H9 (cell line): ENCODE data around the gene SDC4. TPM values are rescaled to one million over a fixed set of nuclear protein-coding genes. Genes with fewer than 3 reads are reported as not detected.

Experiments
- DNase-seq: peaks from one replicate; pipeline ENCODE4 v3.0.0-alpha.2; 2017
- H2AFZ ChIP-seq: one replicate; pipeline ENCODE4 v1.6.1; 2013; ENCODE audit warnings: mild to moderate bottlenecking, low read length, control low read depth, moderate library complexity
- H2AK5ac ChIP-seq: 2 replicates; pipeline ENCODE4 v1.6.1; 2013; ENCODE audit warnings: low read length, control low read depth, mixed read lengths; ENCODE audit not compliant: insufficient read length
- H2BK120ac ChIP-seq: one replicate; pipeline ENCODE4 v1.6.1; 2013; ENCODE audit warnings: low read depth, mild to moderate bottlenecking, low read length, control low read depth, inconsistent platforms; ENCODE audit not compliant: poor library complexity, severe bottlenecking
- H2BK12ac ChIP-seq: 2 replicates; pipeline ENCODE4 v1.6.1; 2013; ENCODE audit warnings: low read length, control low read depth, mixed read lengths, low read depth; ENCODE audit not compliant: insufficient read length
- H2BK15ac ChIP-seq: 2 replicates; pipeline ENCODE4 v1.6.1; 2013; ENCODE audit warnings: low read depth, low read length, control low read depth
- H2BK20ac ChIP-seq: one replicate; pipeline ENCODE4 v1.6.1; 2013; ENCODE audit warnings: low read depth, mild to moderate bottlenecking, low read length, control low read depth, inconsistent platforms; ENCODE audit not compliant: poor library complexity, severe bottlenecking
- H2BK5ac ChIP-seq: 2 replicates; pipeline ENCODE4 v1.6.1; 2013; ENCODE audit warnings: low read length, control low read depth, mixed read lengths; ENCODE audit not compliant: insufficient read length
- H3K14ac ChIP-seq: 2 replicates; pipeline ENCODE4 v1.6.1; 2013; ENCODE audit warnings: low read length, control low read depth; ENCODE audit not compliant: insufficient read depth
- H3K18ac ChIP-seq: 2 replicates; pipeline ENCODE4 v1.6.1; 2013; ENCODE audit warnings: low read depth, mild to moderate bottlenecking, mixed read lengths, low read length, control low read depth; ENCODE audit not compliant: insufficient read length
- H3K23ac ChIP-seq: 2 replicates; pipeline ENCODE4 v1.6.1; 2013; ENCODE audit warnings: low read length, control low read depth, mixed read lengths, low read depth; ENCODE audit not compliant: insufficient read length
- H3K23me2 ChIP-seq: 2 replicates; pipeline ENCODE4 v1.6.1; 2013; ENCODE audit warnings: low read depth, mild to moderate bottlenecking, mixed read lengths, low read length, control low read depth; ENCODE audit not compliant: insufficient read length, poor library complexity, severe bottlenecking
- H3K27ac ChIP-seq: 2 replicates; pipeline ENCODE4 v1.5.1; 2013; ENCODE audit warnings: low read length, control low read depth, mixed read lengths, low read depth; ENCODE audit not compliant: insufficient read length
- H3K27me3 ChIP-seq: 2 replicates; pipeline ENCODE4 v1.6.1; 2013; ENCODE audit warnings: low read length, control low read depth, inconsistent platforms; ENCODE audit not compliant: insufficient read depth
- H3K4ac ChIP-seq: 2 replicates; pipeline ENCODE4 v1.6.1; 2013; ENCODE audit warnings: low read depth, mild to moderate bottlenecking, control low read depth, inconsistent platforms, low read length, moderate library complexity
- H3K4me1 ChIP-seq: 2 replicates; pipeline ENCODE4 v1.6.1; 2013; ENCODE audit warnings: low read length, control low read depth, inconsistent platforms; ENCODE audit not compliant: insufficient read depth
- H3K4me2 ChIP-seq: 2 replicates; pipeline ENCODE4 v1.6.1; 2013; ENCODE audit warnings: low read length, control low read depth, mixed read lengths; ENCODE audit not compliant: insufficient read length, insufficient read depth
- H3K56ac ChIP-seq: 2 replicates; pipeline ENCODE4 v1.6.1; 2013; ENCODE audit warnings: low read depth, mild to moderate bottlenecking, mixed read lengths, low read length, control low read depth; ENCODE audit not compliant: insufficient read length
- H3K79me1 ChIP-seq: 2 replicates; pipeline ENCODE4 v1.6.1; 2013; ENCODE audit warnings: low read depth, mild to moderate bottlenecking, moderate library complexity, low read length, control low read depth, inconsistent platforms; ENCODE audit not compliant: insufficient read depth, poor library complexity, severe bottlenecking
- H3K79me2 ChIP-seq: 2 replicates; pipeline ENCODE4 v1.6.1; 2013; ENCODE audit warnings: low read length, control low read depth, inconsistent platforms; ENCODE audit not compliant: insufficient read depth
- H3K9ac ChIP-seq: 2 replicates; pipeline ENCODE4 v1.6.1; 2013; ENCODE audit warnings: low read length, control low read depth, mixed read lengths; ENCODE audit not compliant: insufficient read length; ENCODE audit errors: extremely low read depth
- H3K9me3 ChIP-seq: one replicate; pipeline ENCODE4 v1.6.1; 2013; ENCODE audit warnings: low read depth, low read length, inconsistent platforms; ENCODE audit not compliant: control insufficient read depth
- H3T11ph ChIP-seq: one replicate; pipeline ENCODE4 v1.6.1; 2013; ENCODE audit warnings: mild to moderate bottlenecking, low read length, control low read depth, inconsistent platforms
- H4K20me1 ChIP-seq: one replicate; pipeline ENCODE4 v1.6.1; 2013; ENCODE audit not compliant: control insufficient read depth, insufficient read length, insufficient read depth
- H4K5ac ChIP-seq: 2 replicates; pipeline ENCODE4 v1.6.1; 2013; ENCODE audit warnings: low read depth, mild to moderate bottlenecking, mixed read lengths, low read length, control low read depth; ENCODE audit not compliant: insufficient read length
- H4K8ac ChIP-seq: replicated peaks from 2 replicates; pipeline ENCODE4 v1.6.1; 2013; ENCODE audit warnings: low read length, control low read depth, mixed read lengths, low read depth; ENCODE audit not compliant: insufficient read length
- H4K91ac ChIP-seq: 2 replicates; pipeline ENCODE4 v1.6.1; 2013; ENCODE audit warnings: low read depth, mild to moderate bottlenecking, moderate library complexity, mixed read lengths, low read length, control low read depth; ENCODE audit not compliant: insufficient read length
- H3K27ac Mint-ChIP-seq, 3 experiments: 2 replicates in 2 of 3; 3 replicates in 1 of 3; pipeline ENCODE4 v1.8.0; 2020 to 2021; ENCODE audit warnings: mixed read lengths in 3 of 3, mild to moderate bottlenecking in 1 of 3, moderate library complexity in 1 of 3
- H3K27me3 Mint-ChIP-seq: 2 replicates; pipeline ENCODE4 v1.8.0; 2021; ENCODE audit warnings: low read depth, mild to moderate bottlenecking, moderate library complexity, mixed read lengths
- H3K36me3 Mint-ChIP-seq, 3 experiments: 2 replicates in 2 of 3; 3 replicates in 1 of 3; pipeline ENCODE4 v1.8.0; 2020 to 2021; ENCODE audit warnings: low read depth in 3 of 3, mixed read lengths in 3 of 3; ENCODE audit not compliant: insufficient read depth in 1 of 3
- H3K4me1 Mint-ChIP-seq, 2 experiments: 2 replicates each; pipeline ENCODE4 v1.8.0; 2020; ENCODE audit warnings: mixed read lengths in 2 of 2
- H3K4me3 Mint-ChIP-seq, 2 experiments: 2 replicates in 1 of 2; 3 replicates in 1 of 2; pipeline ENCODE4 v1.8.0; 2020 to 2021; ENCODE audit warnings: mild to moderate bottlenecking in 2 of 2, mixed read lengths in 2 of 2, moderate library complexity in 1 of 2
- H3K9me3 Mint-ChIP-seq, 2 experiments: 2 replicates in 1 of 2; 3 replicates in 1 of 2; pipeline ENCODE4 v1.8.0; 2020; ENCODE audit warnings: mild to moderate bottlenecking in 2 of 2, mixed read lengths in 2 of 2, moderate library complexity in 1 of 2
- WGBS: extraction: QIAGEN DNeasy Blood & Tissue Kit; methylation state at CpG from one replicate; pipeline ENCODE4 v1.1.7; 2013; ENCODE audit warnings: missing lambda C conversion rate, low lambda C conversion rate, mixed read lengths; ENCODE audit not compliant: insufficient read length; ENCODE audit errors: extremely low coverage; 5-methylcytosine and 5-hydroxymethylcytosine counted together
- total RNA-seq: library from RNA; stranded (reverse); gene quantifications from 2 replicates; pipeline ENCODE4 v1.2.1, GENCODE V29; 2021
- TF ChIP-seq, protein P1 (sequence below): fragments of 200-600 bp; sonication (generic); conservative IDR thresholded peaks from 3 replicates; pipeline ENCODE4 v1.8.0; 2021; ENCODE audit warnings: antibody characterized with exemption, mild to moderate bottlenecking

Gene SDC4
- total RNA-seq, 1 experiment from 2014 or later = 50.7 TPM

- no peak overlapping the region for H2BK5ac ChIP-seq
- Mint-ChIP-seq H3K4me1 (peaks cover 12 to 13% of the 10 kb centered on the region in 2 experiments), H3K36me3 (peaks cover 5 to 15% (median 9%) of the 10 kb centered on the region in 3 experiments; a peak in 6 of 7 replicates), H3K27me3 (peaks cover 65% of the 10 kb centered on the region), H3K27ac (no peak overlapping the region), H3K4me3 (no peak overlapping the region), H3K9me3 (peaks cover 20 to 21% of the 10 kb centered on the region in 2 experiments)
- H2BK15ac ChIP-seq = no peak overlapping the region
- H4K91ac ChIP-seq = no peak overlapping the region
- no peak overlapping the region for H3K9ac ChIP-seq
- no peak overlapping the region for H3K56ac ChIP-seq
- no peak overlapping the region for H2AFZ ChIP-seq
- H3K23me2 ChIP-seq = peaks cover 7% of the 10 kb centered on the region
- H3K14ac ChIP-seq = no peak overlapping the region
- H3K27me3 ChIP-seq = peaks cover 5% of the 10 kb centered on the region; the same call in 1 of the 2 replicates
- no peak overlapping the region for H3K18ac ChIP-seq
- no peak overlapping the region for H2BK20ac ChIP-seq
- no peaks in the 10 kb centered on the region for H3K79me1 ChIP-seq
- WGBS = no CpG with 5 or more reads among the region's 9 CpGs
- no peak overlapping the region for H2BK120ac ChIP-seq
- no peak overlapping the region for H3K4me2 ChIP-seq
- no peak overlapping the region for H4K8ac ChIP-seq
- DNase-seq = no peak
- H4K5ac ChIP-seq = no peak overlapping the region
- H2BK12ac ChIP-seq = no peak overlapping the region
- H3K9me3 ChIP-seq = no peaks in the 10 kb centered on the region
- TF ChIP-seq, protein P1, sequence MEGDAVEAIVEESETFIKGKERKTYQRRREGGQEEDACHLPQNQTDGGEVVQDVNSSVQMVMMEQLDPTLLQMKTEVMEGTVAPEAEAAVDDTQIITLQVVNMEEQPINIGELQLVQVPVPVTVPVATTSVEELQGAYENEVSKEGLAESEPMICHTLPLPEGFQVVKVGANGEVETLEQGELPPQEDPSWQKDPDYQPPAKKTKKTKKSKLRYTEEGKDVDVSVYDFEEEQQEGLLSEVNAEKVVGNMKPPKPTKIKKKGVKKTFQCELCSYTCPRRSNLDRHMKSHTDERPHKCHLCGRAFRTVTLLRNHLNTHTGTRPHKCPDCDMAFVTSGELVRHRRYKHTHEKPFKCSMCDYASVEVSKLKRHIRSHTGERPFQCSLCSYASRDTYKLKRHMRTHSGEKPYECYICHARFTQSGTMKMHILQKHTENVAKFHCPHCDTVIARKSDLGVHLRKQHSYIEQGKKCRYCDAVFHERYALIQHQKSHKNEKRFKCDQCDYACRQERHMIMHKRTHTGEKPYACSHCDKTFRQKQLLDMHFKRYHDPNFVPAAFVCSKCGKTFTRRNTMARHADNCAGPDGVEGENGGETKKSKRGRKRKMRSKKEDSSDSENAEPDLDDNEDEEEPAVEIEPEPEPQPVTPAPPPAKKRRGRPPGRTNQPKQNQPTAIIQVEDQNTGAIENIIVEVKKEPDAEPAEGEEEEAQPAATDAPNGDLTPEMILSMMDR = no peak
- H4K20me1 ChIP-seq = no peaks in the 10 kb centered on the region
- H3K4me1 ChIP-seq = peaks cover 2% of the 10 kb centered on the region; the same call in 1 of the 2 replicates
- no peaks in the 10 kb centered on the region for H3K79me2 ChIP-seq
- H3K23ac ChIP-seq = no peak overlapping the region
- no peak overlapping the region for H2AK5ac ChIP-seq
- no peak overlapping the region for H3K27ac ChIP-seq
- H3K4ac ChIP-seq = no peak overlapping the region
- no peak overlapping the region for H3T11ph ChIP-seq
Observed at GRCh38 chr20:45291526-45291925, 56.7 kb downstream of the SDC4 start.
